A673 (cell line): ENCODE results near the gene SLC25A31. TPM values are rescaled to one million over a fixed set of nuclear protein-coding genes. Genes with fewer than 3 reads are reported as not detected.

Experiments
- BruUV-seq: library from RNA; stranded (reverse); fragments of 400-500 nt; replicated peaks from 2 replicates; lab custom pipeline; 2021; lab: Mats Ljungman, UMichigan
- CTCF ChIA-PET: fragments of 300-600 bp; sonication (Branson Sonifier 250); formaldehyde crosslinking; loops from one replicate; lab custom pipeline; 2022; ENCODE audit warnings: antibody characterized with exemption; lab: Charles Lee
- POLR2A ChIA-PET: fragments of 300-600 bp; sonication (Branson Sonifier 250); formaldehyde crosslinking; loops from one replicate; lab custom pipeline; 2022; ENCODE audit warnings: antibody characterized with exemption; ENCODE audit not compliant: low non-redundant PET; lab: Charles Lee
- DNase-seq: peaks from one replicate; pipeline ENCODE4 v3.0.0-alpha.2; 2015; ENCODE audit warnings: low spot score
- H3K27ac ChIP-seq: fragments of 200-600 bp; sonication (generic); 2 replicates; pipeline ENCODE4 v1.5.1; 2016; ENCODE audit warnings: mixed run types, low read depth, mild to moderate bottlenecking, mixed read lengths, antibody characterized with exemption, low read length; ENCODE audit not compliant: poor library complexity, severe bottlenecking
- H3K27me3 ChIP-seq: fragments of 200-600 bp; sonication (generic); replicated peaks from 2 replicates; pipeline ENCODE4 v1.6.1; 2017; ENCODE audit warnings: mixed run types, low read depth, mild to moderate bottlenecking, mixed read lengths, antibody characterized with exemption, low read length; ENCODE audit not compliant: insufficient read depth, poor library complexity
- H3K36me3 ChIP-seq: fragments of 200-600 bp; sonication (generic); 2 replicates; pipeline ENCODE4 v1.6.1; 2016; ENCODE audit warnings: mixed run types, mild to moderate bottlenecking, mixed read lengths, antibody characterized with exemption, low read length; ENCODE audit not compliant: insufficient read depth, poor library complexity, severe bottlenecking
- H3K4me1 ChIP-seq: fragments of 200-600 bp; sonication (generic); 2 replicates; pipeline ENCODE4 v1.6.1; 2017; ENCODE audit warnings: mixed run types, mild to moderate bottlenecking, mixed read lengths, antibody characterized with exemption, low read length; ENCODE audit not compliant: insufficient read depth, poor library complexity, severe bottlenecking
- H3K4me3 ChIP-seq: fragments of 200-600 bp; sonication (generic); 2 replicates; pipeline ENCODE4 v1.5.1; 2016; ENCODE audit warnings: low read depth, mixed run types, mild to moderate bottlenecking, mixed read lengths, low read length; ENCODE audit not compliant: poor library complexity, severe bottlenecking
- H3K9me3 ChIP-seq: fragments of 200-600 bp; sonication (generic); 2 replicates; pipeline ENCODE4 v1.6.1; 2016; ENCODE audit warnings: mixed run types, low read depth, mild to moderate bottlenecking, mixed read lengths, antibody characterized with exemption, low read length; ENCODE audit not compliant: poor library complexity, severe bottlenecking
- CTCF ChIP-seq: fragments of 300-800, 200-600 bp; sonication (generic); conservative IDR thresholded peaks from 2 replicates; pipeline ENCODE4 v1.5.1; 2017; ENCODE audit warnings: low read depth, mild to moderate bottlenecking, antibody characterized with exemption, low read length, moderate library complexity, mixed read lengths
- EZH2 ChIP-seq: fragments of 200-600 bp; sonication (generic); IDR thresholded peaks from 2 replicates; pipeline ENCODE4 v1.6.1; 2017; ENCODE audit warnings: borderline replicate concordance, low read depth, mild to moderate bottlenecking, mixed read lengths, antibody characterized with exemption, low read length; ENCODE audit not compliant: poor library complexity, severe bottlenecking
- intact Hi-C: fragments of 100-400 bp; cut with micrococcal nuclease; formaldehyde crosslinking; loops from one replicate; pipeline ENCODE4 v1.10.0; 2022; ENCODE audit not compliant: unreplicated experiment
- total RNA-seq: library from RNA; stranded (reverse); gene quantifications from 2 replicates; pipeline ENCODE4 v1.2.3, GENCODE V29; 2021

The SLC25A31 gene
- total RNA-seq, 1 experiment from 2014 or later: not detected

DNA sequence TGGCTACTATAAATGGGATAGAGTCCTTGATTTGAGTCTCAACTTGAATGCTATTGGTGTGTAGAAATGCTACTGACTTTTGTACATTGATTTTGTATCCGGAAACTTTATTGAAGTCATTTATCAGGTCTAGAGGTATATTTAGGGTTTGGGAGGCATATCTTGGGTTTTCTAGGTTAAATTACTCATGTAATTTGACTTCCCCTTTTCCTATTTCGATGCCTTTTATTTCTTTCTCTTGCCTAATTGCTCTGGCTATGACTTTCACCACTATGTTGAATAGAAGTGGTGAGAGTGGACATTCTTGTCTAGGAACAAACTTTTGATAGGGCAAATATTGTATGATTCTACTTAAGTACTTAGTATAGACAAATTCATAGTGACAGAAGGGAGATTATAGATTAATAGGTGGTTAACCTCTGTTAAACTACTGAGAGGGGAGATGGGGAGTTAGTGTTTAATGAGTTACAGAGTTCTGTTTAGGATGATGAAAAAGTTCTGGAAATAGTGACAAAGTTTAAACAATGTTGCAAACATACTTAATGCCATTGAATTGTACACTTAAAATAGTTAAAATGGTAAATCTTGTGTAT, 29.1 kb downstream of the SLC25A31 start:
- Histone ChIP-seq H3K27me3 (no peaks in the 10 kb centered on the region), H3K36me3 (no peaks in the 10 kb centered on the region), H3K4me3 (no peak overlapping the region), H3K27ac (no peak overlapping the region), H3K4me1 (no peaks in the 10 kb centered on the region), H3K9me3 (peaks cover 4% of the 10 kb centered on the region)
- no TSS peak for BruUV-seq
- ChIA-PET CTCF (no interaction called here), POLR2A (no interaction called here)
- TF ChIP-seq EZH2: no peak
- no peak for TF ChIP-seq CTCF
- intact Hi-C loops: no loop called here
- no peak for DNase-seq

GRCh38 chr4:127759893-127760292, 29.7 kb downstream of the SLC25A31 start:
- Histone ChIP-seq H3K36me3 (no peaks in the 10 kb centered on the region), H3K27me3 (no peaks in the 10 kb centered on the region), H3K4me3 (no peak overlapping the region), H3K4me1 (no peaks in the 10 kb centered on the region), H3K9me3 (peaks cover 4% of the 10 kb centered on the region), H3K27ac (no peak overlapping the region)
- ChIA-PET POLR2A (no interaction called here), CTCF (no interaction called here)
- no TSS peak for BruUV-seq
- intact Hi-C loops: no loop called here
- no peak for TF ChIP-seq CTCF
- no peak for TF ChIP-seq EZH2
- no peak for DNase-seq

GRCh38 chr4:127771535-127772275, 41.5 kb downstream of the SLC25A31 start:
- H3K36me3 ChIP-seq: no peaks in the 10 kb centered on the region
- POLR2A ChIA-PET: no interaction called here
- no peaks in the 10 kb centered on the region for H3K27me3 ChIP-seq
- DNase-seq: no peak
- TF ChIP-seq EZH2: no peak
- TF ChIP-seq CTCF: no peak
- intact Hi-C loops: no loop called here
- no peak overlapping the region for H3K4me3 ChIP-seq
- no peaks in the 10 kb centered on the region for H3K9me3 ChIP-seq
- no peaks in the 10 kb centered on the region for H3K4me1 ChIP-seq
- no peak overlapping the region for H3K27ac ChIP-seq
- BruUV-seq: no TSS peak
- CTCF ChIA-PET: no interaction called here
